Smooth muscle cell (in vitro differentiated cells): ENCODE results near the gene SLC6A13. TPM values are rescaled to one million over a fixed set of nuclear protein-coding genes. Genes with fewer than 3 reads are reported as not detected.

Source experiments
- DNase-seq: peaks from one replicate; lab custom pipeline; 2025; ENCODE audit not compliant: unreplicated experiment; lab: John Stamatoyannopoulos, UW
- H2AFZ ChIP-seq: fragments of 200-600 bp; sonication (generic); 2 replicates; pipeline ENCODE4 v1.6.0; 2016; ENCODE audit warnings: antibody characterized with exemption, low read depth, mild to moderate bottlenecking
- H3F3A ChIP-seq: fragments of 200-600 bp; sonication (generic); 2 replicates; pipeline ENCODE4 v1.6.0; 2017; ENCODE audit warnings: antibody characterized with exemption, low read depth
- H3K27ac ChIP-seq: fragments of 200-600 bp; sonication (generic); 2 replicates; pipeline ENCODE4 v1.5.1; 2016; ENCODE audit warnings: low read depth, mild to moderate bottlenecking
- H3K27me3 ChIP-seq: fragments of 200-600 bp; sonication (generic); 2 replicates; pipeline ENCODE4 v1.6.1; 2016; ENCODE audit warnings: low read depth, mild to moderate bottlenecking
- H3K36me3 ChIP-seq: fragments of 200-600 bp; sonication (generic); 2 replicates; pipeline ENCODE4 v1.5.1; 2016; ENCODE audit warnings: low read depth
- H3K4me1 ChIP-seq: fragments of 200-600 bp; sonication (generic); 2 replicates; pipeline ENCODE4 v1.5.1; 2016; ENCODE audit warnings: low read depth
- H3K4me2 ChIP-seq: fragments of 200-600 bp; sonication (generic); 2 replicates; pipeline ENCODE4 v1.6.0; 2016; ENCODE audit warnings: mild to moderate bottlenecking
- H3K4me3 ChIP-seq: fragments of 200-600 bp; sonication (generic); 2 replicates; pipeline ENCODE4 v1.5.1; 2016; ENCODE audit warnings: mild to moderate bottlenecking
- H3K79me2 ChIP-seq: fragments of 200-600 bp; sonication (generic); 2 replicates; pipeline ENCODE4 v1.6.0; 2016; ENCODE audit warnings: low read depth, mild to moderate bottlenecking
- H3K9ac ChIP-seq: fragments of 200-600 bp; sonication (generic); 2 replicates; pipeline ENCODE4 v1.6.0; 2016; ENCODE audit warnings: low read depth
- H3K9me3 ChIP-seq: fragments of 200-600 bp; sonication (generic); replicated peaks from 2 replicates; pipeline ENCODE4 v1.5.1; 2016; ENCODE audit warnings: low read depth
- H4K20me1 ChIP-seq: fragments of 200-600 bp; sonication (generic); 2 replicates; pipeline ENCODE4 v1.6.0; 2016; ENCODE audit warnings: low read depth
- WGBS: methylation state at CpG from one replicate; pipeline ENCODE4 v1.1.7; 2016; ENCODE audit warnings: low lambda C conversion rate; 5-methylcytosine and 5-hydroxymethylcytosine counted together
- polyA plus RNA-seq: library from polyadenylated mRNA; unstranded; fragments of >200 nt; fragmentation: Nextera tagmentation; extraction: Ambion mirVana; gene quantifications from 2 replicates; pipeline ENCODE4 v1.2.1, GENCODE V29; 2016
- total RNA-seq: library from RNA; depleted of rRNA; stranded (reverse); fragments of >200 nt; gene quantifications from 2 replicates; pipeline ENCODE4 v1.2.3, GENCODE V29; 2014
- TF ChIP-seq, protein P1 (sequence below): fragments of 200-600 bp; sonication (generic); IDR thresholded peaks from 2 replicates; pipeline ENCODE4 v1.5.1; 2017; ENCODE audit warnings: borderline replicate concordance, mild to moderate bottlenecking, antibody characterized with exemption; ENCODE audit not compliant: insufficient read depth, poor library complexity, severe bottlenecking

SLC6A13 gene
- total and polyA plus RNA-seq, 2 experiments from 2014 or later, result 0.45 to 0.66 TPM

DNA sequence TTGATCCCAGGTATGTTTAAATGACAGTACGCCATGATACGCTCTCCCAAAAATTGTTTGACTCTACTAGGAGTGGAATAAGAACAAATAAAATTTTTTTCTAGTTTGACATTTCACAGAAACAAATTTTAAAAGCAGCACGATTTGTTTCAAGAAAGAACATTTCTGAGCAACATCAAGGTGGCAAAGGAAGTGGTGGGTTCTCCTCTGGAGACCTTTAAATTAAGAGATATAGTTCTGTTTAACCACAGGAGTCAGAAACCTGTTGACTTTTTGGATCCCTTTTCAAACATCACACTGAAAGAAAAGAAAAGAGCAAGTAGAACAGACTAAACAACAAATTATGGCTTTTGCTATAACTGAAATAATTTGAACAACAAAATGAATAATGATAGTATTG lies 2.5 kb upstream of the SLC6A13 start:
- Histone ChIP-seq H3K4me3 (no peak overlapping the region), H2AFZ (no peak overlapping the region), H3K4me2 (no peak overlapping the region), H3K9ac (no peak overlapping the region), H3K27ac (no peak overlapping the region), H3K36me3 (no peaks in the 10 kb centered on the region), H3K79me2 (no peaks in the 10 kb centered on the region), H3K4me1 (peaks cover 10% of the 10 kb centered on the region), H3K27me3 (no peaks in the 10 kb centered on the region), H3F3A (no peaks in the 10 kb centered on the region), H3K9me3 (no peaks in the 10 kb centered on the region), H4K20me1 (no peaks in the 10 kb centered on the region)
- TF ChIP-seq, protein P1, sequence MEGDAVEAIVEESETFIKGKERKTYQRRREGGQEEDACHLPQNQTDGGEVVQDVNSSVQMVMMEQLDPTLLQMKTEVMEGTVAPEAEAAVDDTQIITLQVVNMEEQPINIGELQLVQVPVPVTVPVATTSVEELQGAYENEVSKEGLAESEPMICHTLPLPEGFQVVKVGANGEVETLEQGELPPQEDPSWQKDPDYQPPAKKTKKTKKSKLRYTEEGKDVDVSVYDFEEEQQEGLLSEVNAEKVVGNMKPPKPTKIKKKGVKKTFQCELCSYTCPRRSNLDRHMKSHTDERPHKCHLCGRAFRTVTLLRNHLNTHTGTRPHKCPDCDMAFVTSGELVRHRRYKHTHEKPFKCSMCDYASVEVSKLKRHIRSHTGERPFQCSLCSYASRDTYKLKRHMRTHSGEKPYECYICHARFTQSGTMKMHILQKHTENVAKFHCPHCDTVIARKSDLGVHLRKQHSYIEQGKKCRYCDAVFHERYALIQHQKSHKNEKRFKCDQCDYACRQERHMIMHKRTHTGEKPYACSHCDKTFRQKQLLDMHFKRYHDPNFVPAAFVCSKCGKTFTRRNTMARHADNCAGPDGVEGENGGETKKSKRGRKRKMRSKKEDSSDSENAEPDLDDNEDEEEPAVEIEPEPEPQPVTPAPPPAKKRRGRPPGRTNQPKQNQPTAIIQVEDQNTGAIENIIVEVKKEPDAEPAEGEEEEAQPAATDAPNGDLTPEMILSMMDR, result no peak
- WGBS, result 61% methylated on average over 3 of the region's 3 CpGs
- DNase-seq, result no peak

DNA sequence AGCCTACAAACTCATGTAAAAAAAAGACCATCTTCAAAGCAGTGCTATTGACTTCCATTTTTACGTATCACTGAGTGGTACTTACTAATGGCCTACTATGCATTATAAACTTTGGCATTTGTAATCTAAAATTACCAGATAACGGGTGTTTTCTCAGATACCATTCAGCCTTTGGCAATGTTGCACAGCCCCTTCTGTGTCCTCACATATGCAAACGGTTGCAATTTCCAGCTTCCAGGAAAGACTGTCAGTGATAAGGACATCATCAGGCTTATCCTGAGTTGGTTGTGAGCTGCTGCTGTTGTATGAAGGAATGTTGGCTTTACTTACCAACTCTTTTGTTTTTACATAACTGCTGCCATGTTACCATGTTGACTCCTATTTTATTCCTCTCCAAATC lies 1.6 kb upstream of the SLC6A13 start:
- DNase-seq, result no peak
- no peaks in the 10 kb centered on the region for H3K9me3 ChIP-seq
- no peak overlapping the region for H3K27ac ChIP-seq
- no peaks in the 10 kb centered on the region for H3K79me2 ChIP-seq
- H3F3A ChIP-seq, result no peaks in the 10 kb centered on the region
- H3K4me3 ChIP-seq, result no peak overlapping the region
- no peaks in the 10 kb centered on the region for H4K20me1 ChIP-seq
- H3K9ac ChIP-seq, result no peak overlapping the region
- H3K36me3 ChIP-seq, result no peaks in the 10 kb centered on the region
- H3K27me3 ChIP-seq, result no peaks in the 10 kb centered on the region
- H3K4me2 ChIP-seq, result peak overlapping the region; percentile 36
- H3K4me1 ChIP-seq, result peaks cover 10% of the 10 kb centered on the region
- H2AFZ ChIP-seq, result no peak overlapping the region
- TF ChIP-seq, protein P1, result no peak
- WGBS, result 33% methylated on average over 3 of the region's 3 CpGs

DNA sequence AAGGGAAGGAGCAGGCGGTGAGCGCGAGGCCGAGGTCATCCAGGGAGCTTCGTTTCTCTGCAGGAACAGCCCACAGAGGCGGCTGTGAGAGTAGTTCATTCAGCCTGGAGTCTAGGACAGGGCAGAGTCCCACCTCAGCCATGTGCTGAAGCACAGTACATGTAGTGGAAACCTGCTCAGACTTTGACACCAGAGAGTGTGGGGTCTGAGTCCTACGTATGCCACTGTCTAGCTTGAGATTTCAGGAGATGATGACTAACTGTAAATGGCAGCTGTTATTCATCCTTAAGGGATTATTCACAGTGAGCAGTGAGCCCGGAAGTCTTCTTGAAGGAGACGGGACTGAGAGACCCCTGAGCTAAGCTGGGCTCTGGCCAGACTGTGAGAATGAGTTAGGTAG lies 938 bp upstream of the SLC6A13 start:
- 66% methylated on average over 9 of the region's 9 CpGs for WGBS
- no peaks in the 10 kb centered on the region for H3K79me2 ChIP-seq
- H3K27ac ChIP-seq, result no peak overlapping the region
- peak overlapping the region; percentile 36 for H3K4me2 ChIP-seq
- H3F3A ChIP-seq, result no peaks in the 10 kb centered on the region
- no peaks in the 10 kb centered on the region for H4K20me1 ChIP-seq
- H3K4me1 ChIP-seq, result peaks cover 10% of the 10 kb centered on the region
- no peak for DNase-seq
- H3K27me3 ChIP-seq, result no peaks in the 10 kb centered on the region
- no peak overlapping the region for H3K9ac ChIP-seq
- TF ChIP-seq, protein P1, result no peak
- H3K9me3 ChIP-seq, result no peaks in the 10 kb centered on the region
- H3K4me3 ChIP-seq, result no peak overlapping the region
- H3K36me3 ChIP-seq, result no peaks in the 10 kb centered on the region
- H2AFZ ChIP-seq, result no peak overlapping the region

DNA sequence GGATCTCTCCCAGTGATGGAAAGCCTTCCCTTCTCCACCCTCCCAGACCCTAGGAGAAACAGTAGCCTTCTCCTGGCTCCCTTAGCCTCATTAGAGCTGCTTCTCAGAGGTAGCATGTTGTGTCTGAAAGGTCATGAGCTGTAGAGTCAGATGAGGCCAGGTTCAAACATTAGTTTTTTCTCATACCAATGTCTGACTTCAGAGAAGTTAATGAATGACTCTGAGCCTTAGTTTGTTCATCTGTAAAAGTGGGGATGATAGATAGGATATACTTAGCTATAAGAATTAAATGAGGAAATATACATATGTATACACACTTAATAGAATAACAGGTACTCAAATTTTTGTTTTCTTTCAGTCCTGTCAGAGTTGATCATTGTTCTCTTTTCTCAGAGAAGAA lies 523 bp downstream of the SLC6A13 start:
- H3K9ac ChIP-seq, result no peak overlapping the region
- H3K36me3 ChIP-seq, result no peaks in the 10 kb centered on the region
- no peak overlapping the region for H3K27ac ChIP-seq
- H3F3A ChIP-seq, result no peaks in the 10 kb centered on the region
- TF ChIP-seq, protein P1, result no peak
- H2AFZ ChIP-seq, result no peak overlapping the region
- H3K9me3 ChIP-seq, result no peaks in the 10 kb centered on the region
- H3K4me1 ChIP-seq, result peaks cover 10% of the 10 kb centered on the region
- H3K4me2 ChIP-seq, result no peak overlapping the region
- no peak for DNase-seq
- H3K4me3 ChIP-seq, result no peak overlapping the region
- no peaks in the 10 kb centered on the region for H3K27me3 ChIP-seq
- no peaks in the 10 kb centered on the region for H3K79me2 ChIP-seq
- no peaks in the 10 kb centered on the region for H4K20me1 ChIP-seq
